Activated T-cell treated with anti-CD3 and anti-CD28 coated beads, Interleukin-2, amount 50 U/mL, for 4 hours (primary cell): ENCODE data around the gene LARGE1. TPM values are rescaled to one million over a fixed set of nuclear protein-coding genes. Genes with fewer than 3 reads are reported as not detected.

Source experiments
- ATAC-seq, 2 donors: fragments of 200-7000 bp; cut with Tn5 transposase; one replicate each; pipeline ENCODE4 v1.10.0; 2021
- DNase-seq: peaks from one replicate; pipeline ENCODE4 v3.0.0-alpha.2; 2020
- H3K27me3 Mint-ChIP-seq: one replicate; pipeline ENCODE4 v1.8.0; 2021; ENCODE audit warnings: low read depth, mixed read lengths
- H3K36me3 Mint-ChIP-seq: one replicate; pipeline ENCODE4 v1.8.0; 2022; ENCODE audit warnings: mixed read lengths; ENCODE audit not compliant: insufficient read depth
- H3K4me1 Mint-ChIP-seq: one replicate; pipeline ENCODE4 v1.8.0; 2021; ENCODE audit warnings: low read depth, mixed read lengths
- H3K4me3 Mint-ChIP-seq: one replicate; pipeline ENCODE4 v1.8.0; 2021; ENCODE audit warnings: mild to moderate bottlenecking, moderate library complexity, mixed read lengths
- H3K9me3 Mint-ChIP-seq: one replicate; pipeline ENCODE4 v1.8.0; 2021; ENCODE audit warnings: mixed read lengths
- total RNA-seq, 3 donors: library from RNA; stranded (reverse); gene quantifications; one replicate each; pipeline ENCODE4 v1.2.1, GENCODE V29; 2021

The LARGE1 gene
- total RNA-seq, 3 donors from 2014 or later = 0.73 to 2.2 (median 1.0) TPM

GRCh38 chr22:33850193-33850592, 70.1 kb downstream of the LARGE1 start:
- H3K27me3 Mint-ChIP-seq = no peaks in the 10 kb centered on the region
- no peaks in the 10 kb centered on the region for H3K36me3 Mint-ChIP-seq
- no peak overlapping the region for H3K4me3 Mint-ChIP-seq
- no peak for DNase-seq
- no peak for ATAC-seq
- H3K4me1 Mint-ChIP-seq = peaks cover 11% of the 10 kb centered on the region
- peaks cover 11% of the 10 kb centered on the region for H3K9me3 Mint-ChIP-seq

- peaks cover 3% of the 10 kb centered on the region for H3K4me1 Mint-ChIP-seq
- H3K36me3 Mint-ChIP-seq = no peaks in the 10 kb centered on the region
Observed at GRCh38 chr22:33848251-33848650, 72.0 kb downstream of the LARGE1 start.

GRCh38 chr22:33844273-33844672, 76.0 kb downstream of the LARGE1 start:
- Mint-ChIP-seq H3K36me3 (no peaks in the 10 kb centered on the region), H3K27me3 (no peaks in the 10 kb centered on the region), H3K9me3 (peaks cover 11% of the 10 kb centered on the region), H3K4me3 (no peak overlapping the region), H3K4me1 (no peaks in the 10 kb centered on the region)
- no peak for ATAC-seq
- no peak for DNase-seq

More at GRCh38 chr22:33848251-33848650, 72.0 kb downstream of the LARGE1 start:
- Mint-ChIP-seq H3K27me3 (no peaks in the 10 kb centered on the region), H3K9me3 (peaks cover 11% of the 10 kb centered on the region), H3K4me3 (no peak overlapping the region)
- ATAC-seq (no peak), DNase-seq (no peak)

- Mint-ChIP-seq H3K4me3 (no peak overlapping the region), H3K9me3 (peaks cover 11% of the 10 kb centered on the region), H3K36me3 (no peaks in the 10 kb centered on the region), H3K4me1 (no peaks in the 10 kb centered on the region), H3K27me3 (no peaks in the 10 kb centered on the region)
- ATAC-seq (no peak), DNase-seq (no peak)
Observed at GRCh38 chr22:33842421-33843094, 77.7 kb downstream of the LARGE1 start.

- Mint-ChIP-seq H3K4me1 (no peaks in the 10 kb centered on the region), H3K4me3 (no peak overlapping the region), H3K36me3 (no peaks in the 10 kb centered on the region), H3K9me3 (peaks cover 9% of the 10 kb centered on the region), H3K27me3 (no peaks in the 10 kb centered on the region)
- ATAC-seq (no peak), DNase-seq (no peak)
Observed at GRCh38 chr22:33842006-33842354, 78.3 kb downstream of the LARGE1 start.

GRCh38 chr22:33841281-33842005, 78.8 kb downstream of the LARGE1 start:
- Mint-ChIP-seq H3K4me3 (no peak overlapping the region), H3K36me3 (no peaks in the 10 kb centered on the region), H3K9me3 (peaks cover 6% of the 10 kb centered on the region), H3K27me3 (no peaks in the 10 kb centered on the region), H3K4me1 (no peaks in the 10 kb centered on the region)
- ATAC-seq (no peak), DNase-seq (no peak)

GRCh38 chr22:33838644-33839043, 81.6 kb downstream of the LARGE1 start:
- no peak for DNase-seq
- H3K4me1 Mint-ChIP-seq = no peaks in the 10 kb centered on the region
- no peaks in the 10 kb centered on the region for H3K9me3 Mint-ChIP-seq
- no peak for ATAC-seq
- no peaks in the 10 kb centered on the region for H3K36me3 Mint-ChIP-seq
- H3K27me3 Mint-ChIP-seq = no peaks in the 10 kb centered on the region
- H3K4me3 Mint-ChIP-seq = no peak overlapping the region

- H3K4me1 Mint-ChIP-seq = no peaks in the 10 kb centered on the region
- no peaks in the 10 kb centered on the region for H3K27me3 Mint-ChIP-seq
- H3K36me3 Mint-ChIP-seq = no peaks in the 10 kb centered on the region
- ATAC-seq (no peak), DNase-seq (no peak)
- H3K4me3 Mint-ChIP-seq = no peak overlapping the region
- no peaks in the 10 kb centered on the region for H3K9me3 Mint-ChIP-seq
Observed at GRCh38 chr22:33837826-33838225, 82.5 kb downstream of the LARGE1 start.

GRCh38 chr22:33835265-33835664, 85.0 kb downstream of the LARGE1 start:
- Mint-ChIP-seq H3K9me3 (no peaks in the 10 kb centered on the region), H3K4me1 (no peaks in the 10 kb centered on the region), H3K27me3 (no peaks in the 10 kb centered on the region), H3K4me3 (no peak overlapping the region), H3K36me3 (no peaks in the 10 kb centered on the region)
- ATAC-seq (no peak), DNase-seq (no peak)

- Mint-ChIP-seq H3K4me3 (no peak overlapping the region), H3K9me3 (no peaks in the 10 kb centered on the region), H3K36me3 (no peaks in the 10 kb centered on the region), H3K27me3 (no peaks in the 10 kb centered on the region), H3K4me1 (no peaks in the 10 kb centered on the region)
- DNase-seq = no peak
- no peak for ATAC-seq
Observed at GRCh38 chr22:33832558-33833151, 87.6 kb downstream of the LARGE1 start.

- no peaks in the 10 kb centered on the region for H3K36me3 Mint-ChIP-seq
- H3K9me3 Mint-ChIP-seq = no peaks in the 10 kb centered on the region
- no peak overlapping the region for H3K4me3 Mint-ChIP-seq
- ATAC-seq = no peak
- H3K27me3 Mint-ChIP-seq = no peaks in the 10 kb centered on the region
- no peaks in the 10 kb centered on the region for H3K4me1 Mint-ChIP-seq
- no peak for DNase-seq
Observed at GRCh38 chr22:33831651-33832050, 88.6 kb downstream of the LARGE1 start.

- Mint-ChIP-seq H3K27me3 (no peaks in the 10 kb centered on the region), H3K36me3 (no peaks in the 10 kb centered on the region), H3K4me1 (no peaks in the 10 kb centered on the region), H3K4me3 (no peak overlapping the region), H3K9me3 (no peaks in the 10 kb centered on the region)
- no peak for DNase-seq
- ATAC-seq = no peak
Observed at GRCh38 chr22:33831207-33831606, 89.1 kb downstream of the LARGE1 start.

- ATAC-seq (no peak), DNase-seq (no peak)
- Mint-ChIP-seq H3K9me3 (no peaks in the 10 kb centered on the region), H3K36me3 (no peaks in the 10 kb centered on the region), H3K4me3 (no peak overlapping the region), H3K27me3 (no peaks in the 10 kb centered on the region), H3K4me1 (no peaks in the 10 kb centered on the region)
Observed at GRCh38 chr22:33829546-33830280, 90.6 kb downstream of the LARGE1 start.

- Mint-ChIP-seq H3K9me3 (no peaks in the 10 kb centered on the region), H3K4me1 (no peaks in the 10 kb centered on the region), H3K36me3 (no peaks in the 10 kb centered on the region), H3K27me3 (no peaks in the 10 kb centered on the region), H3K4me3 (no peak overlapping the region)
- ATAC-seq (no peak), DNase-seq (no peak)
Observed at GRCh38 chr22:33828302-33828701, 92.0 kb downstream of the LARGE1 start.
